BLaER1 (cell line): ENCODE measurements around the gene TSEN2.
A peak's percentile ranks its signal among the peaks of the same experiment; 100 is the strongest.

Experiments
- H3K27ac ChIP-seq: shearing (Covaris generic); formaldehyde crosslinking; 2 replicates; pipeline ENCODE4 v1.8.1; 2022
- H3K27me3 ChIP-seq: shearing (Covaris generic); formaldehyde crosslinking; 2 replicates; pipeline ENCODE4 v1.8.1; 2022
- H3K36me3 ChIP-seq: shearing (Covaris generic); formaldehyde crosslinking; 2 replicates; pipeline ENCODE4 v1.8.1; 2022
- H3K4me1 ChIP-seq: shearing (Covaris generic); formaldehyde crosslinking; 2 replicates; pipeline ENCODE4 v1.8.1; 2022
- H3K4me2 ChIP-seq: shearing (Covaris generic); formaldehyde crosslinking; 2 replicates; pipeline ENCODE4 v1.8.1; 2022
- H3K4me3 ChIP-seq: shearing (Covaris generic); formaldehyde crosslinking; 2 replicates; pipeline ENCODE4 v1.8.1; 2022
- H3K9ac ChIP-seq: shearing (Covaris generic); formaldehyde crosslinking; 2 replicates; pipeline ENCODE4 v1.8.1; 2022
- H3K9me3 ChIP-seq: shearing (Covaris generic); formaldehyde crosslinking; 2 replicates; pipeline ENCODE4 v1.8.1; 2022
- H4K20me1 ChIP-seq: shearing (Covaris generic); formaldehyde crosslinking; 2 replicates; pipeline ENCODE4 v1.8.1; 2022
- Cebpa-rat ChIP-seq: shearing (Covaris generic); IDR thresholded peaks from 2 replicates; pipeline ENCODE4 v1.8.1; 2022

The TSEN2 gene

GRCh38 chr3:12559520-12559919 is 75.2 kb downstream of the TSEN2 start:
- Histone ChIP-seq H3K4me2 (peak overlapping the region; percentile 52; the same call in 1 of the 2 replicates), H3K27me3 (peaks cover 1% of the 10 kb centered on the region; the same call in 1 of the 2 replicates), H3K9me3 (no peaks in the 10 kb centered on the region; the same call in 1 of the 2 replicates), H4K20me1 (peaks cover 66% of the 10 kb centered on the region), H3K36me3 (no peaks in the 10 kb centered on the region), H3K9ac (0 out of 2 replicates have a peak overlapping the region, but pooled peaks have one; percentile 7), H3K4me1 (peaks cover 51% of the 10 kb centered on the region), H3K4me3 (no peak overlapping the region), H3K27ac (no peak overlapping the region)
- no peak for TF ChIP-seq Cebpa-rat

GRCh38 chr3:12560505-12561190 is 76.4 kb downstream of the TSEN2 start:
- H3K9me3 ChIP-seq, result peaks cover 11% of the 10 kb centered on the region
- H3K9ac ChIP-seq, result no peak overlapping the region
- TF ChIP-seq Cebpa-rat, result no peak
- H3K4me2 ChIP-seq, result peak overlapping the region; percentile 52
- H4K20me1 ChIP-seq, result peaks cover 71% of the 10 kb centered on the region
- H3K27ac ChIP-seq, result no peak overlapping the region
- no peaks in the 10 kb centered on the region for H3K27me3 ChIP-seq
- H3K4me3 ChIP-seq, result no peak overlapping the region
- peaks cover 47% of the 10 kb centered on the region for H3K4me1 ChIP-seq
- no peaks in the 10 kb centered on the region for H3K36me3 ChIP-seq

GRCh38 chr3:12561397-12561796 is 77.1 kb downstream of the TSEN2 start:
- H3K4me1 ChIP-seq, result peaks cover 40% of the 10 kb centered on the region
- no peak overlapping the region for H3K4me3 ChIP-seq
- TF ChIP-seq Cebpa-rat, result no peak
- H3K4me2 ChIP-seq, result no peak overlapping the region
- peaks cover 19% of the 10 kb centered on the region for H3K9me3 ChIP-seq
- H4K20me1 ChIP-seq, result peaks cover 71% of the 10 kb centered on the region
- peaks cover 7% of the 10 kb centered on the region for H3K36me3 ChIP-seq
- no peaks in the 10 kb centered on the region for H3K27me3 ChIP-seq
- no peak overlapping the region for H3K27ac ChIP-seq
- no peak overlapping the region for H3K9ac ChIP-seq

- Histone ChIP-seq H3K4me2 (no peak overlapping the region), H4K20me1 (peaks cover 76% of the 10 kb centered on the region), H3K36me3 (peaks cover 17% of the 10 kb centered on the region), H3K27me3 (no peaks in the 10 kb centered on the region), H3K4me1 (peaks cover 39% of the 10 kb centered on the region), H3K9ac (no peak overlapping the region), H3K4me3 (no peak overlapping the region), H3K9me3 (peaks cover 28% of the 10 kb centered on the region), H3K27ac (no peak overlapping the region)
- TF ChIP-seq Cebpa-rat, result no peak
Observed at GRCh38 chr3:12562451-12562850, 78.2 kb downstream of the TSEN2 start.

GRCh38 chr3:12566976-12567375 is 82.7 kb downstream of the TSEN2 start:
- H3K9me3 ChIP-seq, result peaks cover 28% of the 10 kb centered on the region
- no peak overlapping the region for H3K4me2 ChIP-seq
- no peaks in the 10 kb centered on the region for H3K27me3 ChIP-seq
- TF ChIP-seq Cebpa-rat, result no peak
- H3K36me3 ChIP-seq, result peaks cover 54% of the 10 kb centered on the region
- no peak overlapping the region for H3K27ac ChIP-seq
- H3K4me1 ChIP-seq, result no peaks in the 10 kb centered on the region
- no peak overlapping the region for H3K4me3 ChIP-seq
- H3K9ac ChIP-seq, result no peak overlapping the region
- H4K20me1 ChIP-seq, result peaks cover 61% of the 10 kb centered on the region

- Histone ChIP-seq H3K27ac (no peak overlapping the region), H3K9me3 (peaks cover 28% of the 10 kb centered on the region), H3K4me1 (no peaks in the 10 kb centered on the region), H3K4me3 (no peak overlapping the region), H3K27me3 (no peaks in the 10 kb centered on the region), H4K20me1 (peaks cover 46% of the 10 kb centered on the region), H3K9ac (no peak overlapping the region), H3K4me2 (no peak overlapping the region), H3K36me3 (peaks cover 72% of the 10 kb centered on the region)
- TF ChIP-seq Cebpa-rat, result no peak
Observed at GRCh38 chr3:12568747-12569146, 84.5 kb downstream of the TSEN2 start.

- peaks cover 83% of the 10 kb centered on the region for H3K36me3 ChIP-seq
- no peaks in the 10 kb centered on the region for H3K27me3 ChIP-seq
- no peak for TF ChIP-seq Cebpa-rat
- peaks cover 41% of the 10 kb centered on the region for H4K20me1 ChIP-seq
- no peaks in the 10 kb centered on the region; the same call in 1 of the 2 replicates for H3K4me1 ChIP-seq
- no peak overlapping the region for H3K4me2 ChIP-seq
- H3K9me3 ChIP-seq, result peaks cover 25% of the 10 kb centered on the region
- H3K27ac ChIP-seq, result no peak overlapping the region
- H3K4me3 ChIP-seq, result no peak overlapping the region
- H3K9ac ChIP-seq, result no peak overlapping the region
Observed at GRCh38 chr3:12569836-12570235, 85.6 kb downstream of the TSEN2 start.

- peaks cover 91% of the 10 kb centered on the region for H3K36me3 ChIP-seq
- no peaks in the 10 kb centered on the region for H3K27me3 ChIP-seq
- no peak overlapping the region for H3K4me2 ChIP-seq
- H3K27ac ChIP-seq, result no peak overlapping the region
- TF ChIP-seq Cebpa-rat, result no peak
- no peak overlapping the region for H3K4me3 ChIP-seq
- no peaks in the 10 kb centered on the region; the same call in 1 of the 2 replicates for H3K4me1 ChIP-seq
- no peak overlapping the region for H3K9ac ChIP-seq
- peaks cover 34% of the 10 kb centered on the region for H4K20me1 ChIP-seq
- peaks cover 8% of the 10 kb centered on the region for H3K9me3 ChIP-seq
Observed at GRCh38 chr3:12571986-12572385, 87.7 kb downstream of the TSEN2 start.

GRCh38 chr3:12574131-12574530 is 89.9 kb downstream of the TSEN2 start:
- H4K20me1 ChIP-seq, result peaks cover 24% of the 10 kb centered on the region
- peaks cover 5% of the 10 kb centered on the region for H3K4me1 ChIP-seq
- no peak overlapping the region for H3K4me3 ChIP-seq
- H3K4me2 ChIP-seq, result no peak overlapping the region
- peaks cover 100% of the 10 kb centered on the region for H3K36me3 ChIP-seq
- peaks cover 17% of the 10 kb centered on the region for H3K9me3 ChIP-seq
- TF ChIP-seq Cebpa-rat, result no peak
- H3K27me3 ChIP-seq, result no peaks in the 10 kb centered on the region
- no peak overlapping the region for H3K27ac ChIP-seq
- H3K9ac ChIP-seq, result no peak overlapping the region

GRCh38 chr3:12574661-12575060 is 90.4 kb downstream of the TSEN2 start:
- peaks cover 10% of the 10 kb centered on the region for H3K4me1 ChIP-seq
- H3K4me2 ChIP-seq, result no peak overlapping the region
- no peak overlapping the region for H3K27ac ChIP-seq
- TF ChIP-seq Cebpa-rat, result no peak
- peaks cover 24% of the 10 kb centered on the region for H4K20me1 ChIP-seq
- H3K9ac ChIP-seq, result no peak overlapping the region
- H3K36me3 ChIP-seq, result peaks cover 100% of the 10 kb centered on the region
- H3K9me3 ChIP-seq, result peaks cover 17% of the 10 kb centered on the region
- H3K27me3 ChIP-seq, result no peaks in the 10 kb centered on the region
- no peak overlapping the region for H3K4me3 ChIP-seq
